ENCODE measurements around the gene ALS2CL.

Gene ALS2CL

GRCh38 chr3:46695962-46696894, 2.7 kb upstream of the ALS2CL start:
- no peak for DNase-seq (ENCODE audit: extremely low read depth, low read depth)
- no peak for TF ChIP-seq CTCF (IDR thresholded peaks at IDR 0.05; ENCODE audit: low read depth, low read length, missing control alignments)
- no peak overlapping the region for H3K4me3 ChIP-seq (replicated peaks; ENCODE audit: low read depth, low read length)

GRCh38 chr3:46695177-46695961, 1.9 kb upstream of the ALS2CL start:
- no peak overlapping the region for H3K4me3 ChIP-seq (replicated peaks; ENCODE audit: low read depth, low read length)
- no peak for DNase-seq (ENCODE audit: extremely low read depth, low read depth)
- peak; percentile 43 for TF ChIP-seq CTCF (IDR thresholded peaks at IDR 0.05; ENCODE audit: low read depth, low read length, missing control alignments)

GRCh38 chr3:46694520-46694919, 1.0 kb upstream of the ALS2CL start:
- no peak for DNase-seq (ENCODE audit: extremely low read depth, low read depth)
- TF ChIP-seq CTCF (IDR thresholded peaks at IDR 0.05; ENCODE audit: low read depth, low read length, missing control alignments), result no peak
- H3K4me3 ChIP-seq (replicated peaks; ENCODE audit: low read depth, low read length), result no peak overlapping the region

GRCh38 chr3:46693892-46694226, 380 bp upstream of the ALS2CL start:
- no peak for DNase-seq (ENCODE audit: extremely low read depth, low read depth)
- TF ChIP-seq CTCF (IDR thresholded peaks at IDR 0.05; ENCODE audit: low read depth, low read length, missing control alignments), result no peak
- H3K4me3 ChIP-seq (replicated peaks; ENCODE audit: low read depth, low read length), result peak overlapping the region; percentile 48; the same call in 1 of the 2 replicates

- no peak overlapping the region; the same call in 1 of the 2 replicates for H3K4me3 ChIP-seq (replicated peaks; ENCODE audit: low read depth, low read length)
- no peak for TF ChIP-seq CTCF (IDR thresholded peaks at IDR 0.05; ENCODE audit: low read depth, low read length, missing control alignments)
- no peak for DNase-seq (ENCODE audit: extremely low read depth, low read depth)
Observed at GRCh38 chr3:46692566-46692990, 901 bp downstream of the ALS2CL start.

GRCh38 chr3:46690798-46691197, 2.7 kb downstream of the ALS2CL start:
- TF ChIP-seq CTCF (IDR thresholded peaks at IDR 0.05; ENCODE audit: low read depth, low read length, missing control alignments), result no peak
- DNase-seq (ENCODE audit: extremely low read depth, low read depth), result no peak
- H3K4me3 ChIP-seq (replicated peaks; ENCODE audit: low read depth, low read length), result no peak overlapping the region

All from HFF-Myc (cell line).